ENCODE measurements around the gene SSH3.
A peak's percentile ranks its signal among the peaks of the same experiment; 100 is the strongest.

SSH3 gene

DNA sequence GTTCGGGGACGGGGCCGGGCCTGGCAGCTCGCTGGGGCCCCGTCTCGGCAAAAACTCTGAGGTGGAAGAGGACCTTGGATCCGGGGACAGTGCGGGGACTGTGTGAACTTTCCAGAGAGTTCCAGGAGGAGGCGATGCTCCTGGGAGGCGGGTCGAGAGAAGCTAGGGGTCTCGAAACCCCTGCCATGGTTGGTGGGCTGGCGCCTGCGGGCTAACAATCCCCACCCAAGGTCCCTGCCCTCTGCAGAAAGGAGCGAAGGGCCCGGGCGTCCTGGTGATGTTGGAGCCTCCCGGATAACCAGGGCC, 41.7 kb upstream of the SSH3 start:
- Histone ChIP-seq H3K4me1 (peaks cover 55 to 79% (median 63%) of the 10 kb centered on the region in 10 experiments), H3K9ac (peak overlapping the region in 4 of 11 experiments; percentile 15 to 47 (median 37); a peak in 5 of 22 replicates), H3K9me3 (replicated peaks in 1 of 11) (no peaks in the 10 kb centered on the region), H3K27ac (peak overlapping the region in 1 of 11 experiments; percentile 11; a peak in 1 of 22 replicates), H3K27me3 (peaks cover 0 to 28% (median 24%) of the 10 kb centered on the region in 11 experiments; a peak in 19 of 22 replicates), H3K4me3 (peak overlapping the region in 1 of 10 experiments; percentile 51; a peak in 1 of 20 replicates), H3K4me2 (peak overlapping the region; percentile 64 to 97 (median 86)), H3K36me3 (peaks cover 6 to 25% (median 21%) of the 10 kb centered on the region in 11 experiments; a peak in 21 of 22 replicates), H4K20me1 (peaks cover 0 to 25% (median 19%) of the 10 kb centered on the region in 11 experiments; a peak in 15 of 22 replicates)
- TF ChIP-seq Cebpa-rat (IDR thresholded peaks at IDR 0.05) = no peak

DNA sequence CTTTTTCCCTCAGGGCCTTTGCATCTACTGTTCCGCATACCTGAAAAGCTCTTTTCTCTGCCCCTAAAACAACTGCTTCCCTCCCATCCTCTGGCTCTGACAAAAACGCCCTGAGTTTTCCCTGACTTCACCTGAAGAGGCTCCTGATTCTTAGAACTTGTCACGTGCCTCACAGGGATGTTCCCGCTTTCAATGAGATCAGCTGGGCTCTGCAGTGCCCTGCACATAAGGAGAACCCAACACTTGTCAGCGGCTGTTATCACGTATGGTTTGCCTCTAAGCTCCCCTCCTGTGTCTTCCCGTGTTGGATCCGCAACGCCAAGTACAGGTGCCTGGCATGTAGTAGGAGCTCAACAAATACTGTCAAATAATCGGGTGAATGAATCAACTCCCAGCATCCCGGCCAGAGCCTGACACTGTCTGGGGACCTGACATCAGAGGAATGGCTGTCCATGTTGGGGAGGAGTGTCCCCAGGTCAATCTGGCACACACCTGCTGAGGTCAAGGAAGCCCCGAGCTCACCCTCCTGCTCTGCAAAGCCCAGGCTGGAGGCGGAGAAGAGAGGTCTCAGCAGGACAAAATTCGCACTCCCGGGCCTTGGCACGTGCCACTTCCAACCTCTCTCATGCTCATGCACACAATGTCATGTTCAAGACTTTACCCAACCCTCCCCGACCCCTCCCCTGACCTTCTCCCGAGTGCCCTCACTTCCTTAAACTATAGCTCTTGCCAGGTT, 41.2 kb upstream of the SSH3 start:
- H3K9ac ChIP-seq = peak overlapping the region in 6 of 11 experiments; percentile 15 to 64 (median 56); a peak in 8 of 22 replicates
- H3K4me1 ChIP-seq = peaks cover 50 to 74% (median 58%) of the 10 kb centered on the region in 10 experiments
- peak overlapping the region; percentile 64 to 97 (median 86) for H3K4me2 ChIP-seq
- no peaks in the 10 kb centered on the region for H3K9me3 ChIP-seq (replicated peaks in 1 of 11)
- peaks cover 0 to 28% (median 24%) of the 10 kb centered on the region in 11 experiments; a peak in 19 of 22 replicates for H3K27me3 ChIP-seq
- no peak for TF ChIP-seq Cebpa-rat (IDR thresholded peaks at IDR 0.05)
- 0 out of 20 replicates have a peak overlapping the region, but pooled peaks of 1 of the 10 experiments have one; percentile 51 for H3K4me3 ChIP-seq
- peaks cover 0 to 20% (median 14%) of the 10 kb centered on the region in 11 experiments; a peak in 14 of 22 replicates for H4K20me1 ChIP-seq
- peaks cover 6 to 24% (median 18%) of the 10 kb centered on the region in 11 experiments; a peak in 21 of 22 replicates for H3K36me3 ChIP-seq
- H3K27ac ChIP-seq = peak overlapping the region in 5 of 11 experiments; percentile 68 to 78 (median 76); a peak in 9 of 22 replicates

DNA sequence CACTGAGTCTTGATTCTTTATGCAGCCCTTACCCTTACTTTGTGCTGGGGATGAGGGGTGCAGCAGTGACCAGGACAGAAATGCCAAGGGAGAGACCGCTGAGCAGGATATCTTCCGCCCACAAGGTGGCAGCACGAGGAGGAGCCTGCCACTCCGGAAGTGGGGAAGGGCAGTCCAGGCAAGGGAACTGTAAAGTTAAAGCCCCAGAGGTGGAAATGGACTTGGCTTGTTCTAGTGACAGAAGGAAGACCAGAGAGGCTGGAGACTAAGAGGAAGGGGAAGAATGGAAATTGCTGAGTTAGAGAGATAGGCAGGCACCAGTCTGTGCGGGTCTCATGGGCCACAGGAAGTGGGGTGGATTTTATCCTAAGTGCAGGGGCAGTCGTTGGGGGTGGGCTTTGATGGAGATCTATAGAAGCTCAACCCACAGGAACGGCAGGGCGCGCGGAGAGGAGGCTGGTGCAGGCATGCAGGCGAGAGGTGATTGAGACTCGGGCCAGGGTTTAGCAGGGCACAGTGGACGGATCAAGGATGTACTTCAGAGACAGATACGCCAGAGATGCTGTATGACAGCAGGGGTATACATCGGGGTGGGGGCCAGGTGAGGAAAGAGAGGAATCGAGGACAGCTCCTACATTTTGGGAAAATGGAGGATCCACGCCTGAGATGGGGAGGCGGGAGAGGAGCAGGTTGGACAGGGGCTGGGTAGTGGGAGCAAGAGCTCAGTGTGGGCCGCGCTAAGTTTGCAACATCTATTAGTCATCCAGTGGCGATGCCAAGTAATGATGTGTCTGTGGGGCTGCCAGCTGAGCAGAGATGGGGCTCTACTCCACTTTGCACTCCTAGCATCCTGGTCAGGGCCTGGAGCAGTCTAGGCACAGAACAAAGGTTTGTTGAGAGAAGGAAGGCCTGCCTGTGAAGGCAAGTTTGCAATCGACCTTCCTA, 40.3 kb upstream of the SSH3 start:
- peak overlapping the region; percentile 31 to 66 (median 57) for H3K9ac ChIP-seq
- peaks cover 0 to 13% (median 8%) of the 10 kb centered on the region in 11 experiments; a peak in 9 of 22 replicates for H4K20me1 ChIP-seq
- H3K36me3 ChIP-seq = peaks cover 14 to 24% (median 22%) of the 10 kb centered on the region in 11 experiments
- peak overlapping the region; percentile 53 to 78 (median 69) for H3K27ac ChIP-seq
- no peak for TF ChIP-seq Cebpa-rat (IDR thresholded peaks at IDR 0.05)
- H3K9me3 ChIP-seq (replicated peaks in 1 of 11) = no peaks in the 10 kb centered on the region
- H3K4me2 ChIP-seq = peak overlapping the region; percentile 64 to 97 (median 86)
- peaks cover 44 to 65% (median 54%) of the 10 kb centered on the region in 10 experiments for H3K4me1 ChIP-seq
- H3K27me3 ChIP-seq = peaks cover 0 to 28% (median 24%) of the 10 kb centered on the region in 11 experiments; a peak in 19 of 22 replicates
- peak overlapping the region in 7 of 10 experiments; percentile 5 to 49 (median 27); a peak in 10 of 20 replicates for H3K4me3 ChIP-seq

DNA sequence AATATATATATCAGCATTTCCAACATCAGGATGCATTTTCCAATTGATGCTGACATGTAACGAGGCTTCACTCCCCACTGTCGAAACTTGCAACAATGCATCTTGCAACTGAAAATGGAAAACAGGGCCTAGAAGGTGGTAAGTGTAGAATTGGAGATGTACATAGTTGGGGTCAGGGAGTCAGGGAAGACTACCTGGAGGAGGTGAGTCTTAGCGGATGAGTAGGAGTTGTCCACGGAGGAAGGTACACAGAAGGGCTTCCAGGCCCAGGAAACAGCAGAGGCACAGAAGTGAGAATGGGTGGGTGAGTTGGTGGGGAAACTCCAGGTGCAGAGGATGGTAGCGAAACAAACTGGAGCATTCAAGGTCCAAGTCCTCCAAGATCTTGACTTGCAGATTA, 39.1 kb upstream of the SSH3 start:
- H3K27ac ChIP-seq = peak overlapping the region in 6 of 11 experiments; percentile 19 to 76 (median 65); a peak in 6 of 22 replicates
- no peaks in the 10 kb centered on the region for H3K9me3 ChIP-seq (replicated peaks in 1 of 11)
- H3K9ac ChIP-seq = peak overlapping the region in 6 of 11 experiments; percentile 3 to 100 (median 18); a peak in 6 of 22 replicates
- no peak for TF ChIP-seq Cebpa-rat (IDR thresholded peaks at IDR 0.05)
- H3K4me2 ChIP-seq = peak overlapping the region; percentile 13 to 97 (median 86); a peak in 19 of 22 replicates
- H4K20me1 ChIP-seq = peaks cover 0 to 13% (median 7%) of the 10 kb centered on the region in 11 experiments; a peak in 9 of 22 replicates
- H3K27me3 ChIP-seq = peaks cover 0 to 28% (median 24%) of the 10 kb centered on the region in 11 experiments; a peak in 19 of 22 replicates
- H3K4me3 ChIP-seq = no peak overlapping the region
- H3K4me1 ChIP-seq = peaks cover 53 to 66% (median 60%) of the 10 kb centered on the region in 10 experiments
- peaks cover 18 to 26% (median 25%) of the 10 kb centered on the region in 11 experiments for H3K36me3 ChIP-seq

DNA sequence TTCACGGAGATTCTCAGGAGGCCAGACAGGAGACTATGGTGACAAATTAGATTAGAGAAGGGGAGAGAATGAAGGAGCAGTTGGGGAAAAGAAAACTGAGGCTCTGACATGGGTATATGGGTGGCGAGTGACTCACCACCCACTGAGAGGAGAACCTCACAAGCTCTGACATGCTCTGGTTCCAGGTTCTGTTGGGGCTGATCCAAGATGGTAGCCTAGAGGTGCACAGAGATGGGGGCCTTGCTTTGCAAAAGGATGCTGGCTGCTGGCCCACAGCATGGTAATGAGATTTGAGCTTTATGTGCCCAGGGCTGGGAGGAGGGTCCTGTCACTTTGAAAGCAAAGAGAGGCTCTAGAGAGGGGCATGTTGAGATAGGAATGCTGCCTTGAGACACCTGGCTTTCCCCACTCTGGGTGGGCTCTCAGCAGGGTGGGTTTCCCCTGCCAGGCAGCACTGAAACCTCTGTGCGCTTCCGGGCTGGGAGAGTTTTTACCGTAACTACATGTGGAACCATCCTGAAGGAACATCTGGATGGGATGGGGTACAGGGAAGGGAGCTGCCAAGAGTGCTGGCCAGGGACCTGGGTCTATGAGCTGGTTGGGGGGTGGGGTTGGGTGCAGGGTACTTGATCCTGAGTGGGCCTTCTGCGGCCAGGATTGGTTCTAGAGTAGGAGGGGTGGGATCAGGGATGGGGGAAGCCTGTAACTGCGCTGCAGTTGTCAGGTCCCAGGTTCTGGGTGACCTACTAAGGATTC, 38.3 kb upstream of the SSH3 start:
- no peaks in the 10 kb centered on the region for H3K9me3 ChIP-seq (replicated peaks in 1 of 11)
- no peak overlapping the region; a peak in 1 of 20 replicates for H3K4me3 ChIP-seq
- H3K4me1 ChIP-seq = peaks cover 61 to 74% (median 68%) of the 10 kb centered on the region in 10 experiments
- H3K4me2 ChIP-seq = peak overlapping the region; percentile 69 to 100 (median 86)
- H4K20me1 ChIP-seq = peaks cover 0 to 17% (median 10%) of the 10 kb centered on the region in 11 experiments; a peak in 10 of 22 replicates
- peaks cover 26 to 34% (median 33%) of the 10 kb centered on the region in 11 experiments for H3K36me3 ChIP-seq
- H3K27ac ChIP-seq = peak overlapping the region in 10 of 11 experiments; percentile 19 to 100 (median 99); a peak in 14 of 22 replicates
- peaks cover 0 to 23% (median 21%) of the 10 kb centered on the region in 11 experiments; a peak in 19 of 22 replicates for H3K27me3 ChIP-seq
- TF ChIP-seq Cebpa-rat (IDR thresholded peaks at IDR 0.05) = no peak
- peak overlapping the region in 7 of 11 experiments; percentile 93 to 100 (median 99); a peak in 9 of 22 replicates for H3K9ac ChIP-seq

DNA sequence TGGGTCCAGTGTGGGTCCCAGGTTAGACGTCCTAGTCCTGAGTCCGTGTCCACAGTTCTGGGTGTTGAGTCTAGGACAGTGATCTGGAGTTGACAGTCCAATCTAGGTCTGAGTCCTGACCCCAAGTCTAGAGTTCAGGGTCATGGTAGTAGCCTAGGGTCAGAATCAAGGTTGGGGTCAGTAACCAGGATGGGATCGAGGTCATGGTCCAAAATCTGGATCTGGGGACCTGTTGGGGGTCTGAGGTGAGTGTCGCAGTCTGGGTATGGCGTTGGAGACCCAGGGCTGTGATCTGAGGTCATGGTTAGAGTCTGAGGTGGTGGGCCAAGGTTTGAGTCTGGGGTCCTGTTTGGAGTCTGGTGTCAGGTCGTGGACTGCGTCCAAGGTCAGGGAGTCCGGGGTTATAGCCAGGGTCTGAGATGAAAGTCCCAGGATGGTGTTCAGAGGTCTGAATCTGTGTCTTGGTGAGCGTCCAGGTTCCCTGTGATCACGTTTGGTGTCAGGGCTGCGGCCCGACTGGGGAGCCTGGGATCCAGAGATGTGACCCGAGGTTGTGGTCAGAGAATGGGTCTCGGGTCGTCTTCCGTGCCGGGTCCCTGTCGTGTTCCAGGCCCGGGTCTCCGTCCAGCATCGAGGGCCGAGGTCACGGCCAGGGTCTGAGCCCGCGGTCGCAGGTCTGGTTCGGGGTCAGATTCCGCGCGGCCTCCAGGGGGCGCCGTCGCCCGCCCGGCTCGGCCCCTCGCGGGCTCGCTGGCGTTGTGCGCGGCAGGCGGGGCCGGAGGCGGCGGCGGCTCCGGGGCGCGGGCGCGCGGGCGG, 37.5 kb upstream of the SSH3 start:
- H3K4me1 ChIP-seq = peaks cover 67 to 81% (median 74%) of the 10 kb centered on the region in 10 experiments
- H3K9ac ChIP-seq = peak overlapping the region; percentile 93 to 100 (median 99)
- H3K9me3 ChIP-seq (replicated peaks in 1 of 11) = no peaks in the 10 kb centered on the region
- no peak for TF ChIP-seq Cebpa-rat (IDR thresholded peaks at IDR 0.05)
- H3K36me3 ChIP-seq = peaks cover 33 to 41% (median 39%) of the 10 kb centered on the region in 11 experiments
- H3K27me3 ChIP-seq = peaks cover 0 to 16% (median 14%) of the 10 kb centered on the region in 11 experiments; a peak in 19 of 22 replicates
- peak overlapping the region; percentile 87 to 100 (median 99) for H3K4me3 ChIP-seq
- H3K27ac ChIP-seq = peak overlapping the region; percentile 92 to 100 (median 99)
- peaks cover 0 to 25% (median 18%) of the 10 kb centered on the region in 11 experiments; a peak in 12 of 22 replicates for H4K20me1 ChIP-seq
- peak overlapping the region; percentile 69 to 100 (median 86) for H3K4me2 ChIP-seq

Measured in BLaER1 treated with 17β-estradiol and CSF1 and Interleukin-3, amounts not matched to agents 10 nM and 100 nM (cell line).